HG03575 (cell line): ENCODE data around the gene FGF4.

Experiments
- ATAC-seq: cut with Tn5 transposase; IDR thresholded peaks from one replicate; pipeline ENCODE4 v1.9.1; 2021; ENCODE audit not compliant: unreplicated experiment, insufficient number of reproducible peaks, low FRiP score; ENCODE audit errors: extremely low read depth

FGF4 gene

GRCh38 chr11:69734841-69735240, 40.3 kb downstream of the FGF4 start:
- ATAC-seq, result no peak

DNA sequence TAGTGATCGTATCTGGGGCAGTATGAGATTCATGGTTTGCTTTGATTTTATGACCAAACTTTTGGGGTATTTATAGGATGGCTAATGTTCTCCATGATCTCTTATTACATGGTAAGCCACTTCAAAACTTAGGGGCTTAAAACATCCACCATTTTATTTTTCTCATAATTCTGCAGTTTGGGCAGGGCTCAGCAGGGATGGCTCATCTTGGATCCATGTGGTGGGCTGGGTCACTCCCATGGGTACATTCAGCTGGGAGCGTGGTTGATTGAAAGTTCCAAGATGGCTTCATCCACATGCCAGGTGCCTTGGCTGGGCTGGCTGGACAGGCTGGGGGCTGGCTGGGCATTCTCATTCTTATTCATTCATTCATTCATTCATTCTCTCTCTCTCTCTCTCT, 40.8 kb downstream of the FGF4 start:
- ATAC-seq, result no peak

- ATAC-seq, result no peak
Measured at GRCh38 chr11:69732910-69733309, 42.2 kb downstream of the FGF4 start.

- ATAC-seq, result no peak
Measured at GRCh38 chr11:69731110-69731509, 44.0 kb downstream of the FGF4 start.

- ATAC-seq, result no peak
Measured at GRCh38 chr11:69730500-69730899, 44.6 kb downstream of the FGF4 start.

- ATAC-seq, result no peak
Measured at GRCh38 chr11:69729252-69729651, 45.9 kb downstream of the FGF4 start.

GRCh38 chr11:69727266-69727665, 47.9 kb downstream of the FGF4 start:
- no peak for ATAC-seq

DNA sequence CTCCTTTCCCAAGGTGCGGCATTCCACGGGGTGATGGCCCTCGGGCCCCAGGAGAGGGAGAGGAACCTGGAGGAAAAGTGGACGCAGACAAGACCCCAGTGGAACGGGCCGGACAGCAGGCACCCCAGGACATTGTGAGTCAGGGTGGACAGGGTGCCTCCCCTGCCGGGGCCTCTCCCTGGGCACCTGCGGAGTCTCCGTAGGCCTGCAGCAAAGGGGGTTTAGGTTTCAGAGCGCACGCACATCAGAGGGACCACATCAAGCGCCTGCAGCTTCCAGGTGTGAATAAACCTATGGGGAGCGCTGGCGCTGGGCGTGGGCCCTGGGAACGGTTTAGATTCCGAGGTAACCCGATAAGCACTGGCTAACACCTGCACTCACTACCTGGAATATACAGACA, 48.7 kb downstream of the FGF4 start:
- no peak for ATAC-seq

GRCh38 chr11:69726019-69726418, 49.1 kb downstream of the FGF4 start:
- ATAC-seq, result no peak

GRCh38 chr11:69721745-69722144, 53.4 kb downstream of the FGF4 start:
- no peak for ATAC-seq

GRCh38 chr11:69721106-69721505, 54.0 kb downstream of the FGF4 start:
- no peak for ATAC-seq
